TTC549 (cell line): ENCODE results near the gene AUTS2.
A peak's percentile ranks its signal among the peaks of the same experiment; 100 is the strongest.

Experiments
- FAIRE-seq: peaks from 2 replicates; lab custom pipeline; 2012; peaks lifted over from hg19 to GRCh38; lab: Jason Lieb, UNC

AUTS2 gene

DNA sequence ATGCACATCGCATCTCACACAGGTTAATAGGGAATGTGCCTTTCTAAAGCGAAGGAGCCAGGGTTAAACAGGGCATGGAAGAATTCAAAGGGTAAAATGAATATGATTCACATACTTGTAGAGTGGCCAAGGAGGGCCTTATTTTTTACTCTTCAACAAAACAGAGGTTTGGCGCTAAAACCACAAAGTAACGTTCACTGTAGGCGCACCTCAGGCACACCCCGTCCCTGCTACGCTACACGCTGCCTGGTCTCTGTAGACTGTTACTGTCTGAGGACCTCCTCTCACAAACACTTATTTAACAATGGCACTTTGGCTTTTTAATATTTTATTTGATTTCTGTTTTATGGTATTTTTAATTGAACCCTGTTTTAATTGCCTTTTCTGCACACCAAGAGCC is 1071.6 kb downstream of the AUTS2 start:
- FAIRE-seq = no peak

DNA sequence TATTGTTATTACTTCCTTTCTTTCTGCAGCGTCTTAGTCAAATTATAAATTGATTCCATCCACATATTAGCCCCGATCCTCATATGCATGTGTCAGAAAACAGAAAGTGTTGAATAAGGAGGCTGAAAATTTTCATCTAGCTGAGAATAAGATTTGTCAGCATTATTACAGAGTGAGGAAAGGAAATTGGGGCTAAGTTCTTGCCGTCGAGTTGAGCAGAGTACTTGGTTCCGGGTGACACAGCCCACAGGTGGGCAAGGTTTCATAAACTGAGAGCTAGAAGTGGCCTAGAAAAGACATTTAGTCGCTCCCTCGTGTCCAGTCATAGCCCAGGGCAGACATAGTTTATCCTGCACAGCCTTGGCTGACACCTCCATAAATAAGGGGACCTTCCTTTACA is 1072.0 kb downstream of the AUTS2 start:
- FAIRE-seq = no peak

DNA sequence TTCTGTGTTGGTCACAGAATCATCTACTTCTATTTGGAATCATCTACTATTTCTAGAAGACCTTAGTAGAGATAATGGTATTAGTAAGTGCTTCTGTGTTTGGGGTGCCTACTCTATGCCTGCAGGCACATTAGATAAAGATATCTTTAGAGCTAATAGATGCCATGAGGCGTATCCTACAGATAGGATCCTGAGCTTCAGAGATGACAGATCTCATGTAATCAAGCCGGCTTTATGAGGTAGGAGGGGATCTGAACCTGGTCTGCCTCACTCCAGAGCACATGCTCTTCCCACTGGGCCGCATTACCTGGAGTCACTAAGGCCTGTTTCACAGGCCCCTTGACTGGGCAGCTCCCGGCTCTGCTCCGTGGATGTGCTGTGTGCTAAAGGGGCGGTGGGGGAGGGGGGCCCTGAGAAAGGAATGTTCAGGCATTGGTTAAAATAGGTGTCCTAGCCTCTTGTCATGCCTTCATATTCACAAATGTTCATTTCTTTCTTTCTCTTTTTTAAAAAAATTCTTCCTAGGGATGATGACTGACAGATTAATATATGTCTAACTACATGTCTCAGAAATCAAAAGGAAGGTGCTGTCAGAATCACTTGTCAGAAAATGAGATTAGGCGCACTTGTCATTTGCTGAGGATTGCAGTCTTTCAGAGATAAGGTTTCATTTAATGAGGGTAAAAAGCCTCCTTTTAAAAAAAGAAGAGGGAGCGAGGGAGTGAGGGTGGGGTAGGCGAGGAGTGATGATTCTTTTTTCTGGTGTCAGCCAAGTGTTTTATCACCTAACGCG is 1075.7 kb downstream of the AUTS2 start:
- FAIRE-seq = no peak

DNA sequence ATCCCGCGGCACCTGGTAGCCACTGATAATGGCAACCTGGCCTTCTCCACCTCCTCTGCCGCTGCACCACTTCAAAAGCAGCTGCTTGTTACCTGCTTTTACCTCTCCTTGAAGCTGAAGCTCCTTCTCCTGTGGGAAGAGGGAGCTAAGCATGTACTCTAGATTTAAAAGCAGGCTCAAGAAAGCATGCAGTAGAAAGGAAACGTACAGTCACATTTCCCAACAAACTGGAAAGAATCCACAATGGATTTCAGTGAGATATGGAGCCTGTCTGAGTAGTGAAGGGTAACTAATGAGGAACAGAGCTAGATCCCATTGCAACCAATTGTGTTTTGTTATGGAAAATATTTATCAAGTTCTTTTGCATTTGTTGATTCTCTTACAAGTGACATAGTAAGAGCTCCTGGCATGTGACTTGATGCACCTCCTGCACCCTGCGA is 1076.3 kb downstream of the AUTS2 start:
- no peak for FAIRE-seq

DNA sequence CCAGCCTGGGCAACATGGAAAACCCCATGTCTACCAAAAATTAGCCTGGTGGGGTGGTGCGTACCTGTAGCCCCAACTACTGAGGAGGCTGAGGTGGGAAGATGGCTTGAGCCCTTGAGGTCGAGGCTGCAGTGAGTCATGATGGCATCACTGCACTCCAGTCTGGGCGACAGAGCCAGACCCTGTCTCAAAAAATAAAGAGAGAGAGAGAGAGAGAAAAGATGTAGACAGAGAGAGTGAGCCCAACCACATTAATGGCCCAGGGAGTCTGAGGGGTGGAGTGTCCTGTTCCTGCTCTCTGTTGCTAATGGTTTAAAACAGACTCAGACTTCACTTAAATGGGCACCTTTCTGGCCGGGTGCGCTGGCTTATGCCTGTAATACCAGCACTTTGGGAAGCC is 1078.0 kb downstream of the AUTS2 start:
- FAIRE-seq = no peak

DNA sequence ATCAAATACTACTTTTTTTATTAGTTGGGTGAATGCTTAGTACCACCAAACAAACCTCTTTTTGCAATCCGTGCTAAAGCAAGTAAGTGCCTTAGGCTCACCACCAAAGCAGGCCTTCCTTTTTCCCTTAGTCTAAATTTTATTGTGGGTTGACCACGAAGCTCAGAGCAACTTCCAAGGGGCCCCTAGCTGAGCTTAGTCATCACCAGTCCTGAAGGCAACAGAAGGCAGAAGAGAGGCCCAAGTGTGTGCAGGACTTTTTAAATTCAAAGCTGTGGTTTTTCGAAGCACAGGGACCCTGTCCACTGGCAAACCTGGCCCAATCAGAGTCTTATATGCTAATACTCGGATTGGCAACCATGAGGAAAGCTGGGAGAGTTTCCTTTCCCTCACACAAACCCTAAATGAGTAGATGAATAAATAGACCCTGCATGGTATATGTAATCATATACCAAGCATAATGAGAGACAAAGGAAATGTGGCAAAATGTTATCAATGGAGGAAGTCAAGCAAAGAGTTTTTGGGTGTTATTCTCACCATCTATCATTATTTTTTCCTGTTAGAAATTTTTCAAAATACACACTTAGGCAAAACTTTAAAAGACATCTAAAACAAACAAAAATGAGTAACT is 1080.5 kb downstream of the AUTS2 start:
- no peak for FAIRE-seq

DNA sequence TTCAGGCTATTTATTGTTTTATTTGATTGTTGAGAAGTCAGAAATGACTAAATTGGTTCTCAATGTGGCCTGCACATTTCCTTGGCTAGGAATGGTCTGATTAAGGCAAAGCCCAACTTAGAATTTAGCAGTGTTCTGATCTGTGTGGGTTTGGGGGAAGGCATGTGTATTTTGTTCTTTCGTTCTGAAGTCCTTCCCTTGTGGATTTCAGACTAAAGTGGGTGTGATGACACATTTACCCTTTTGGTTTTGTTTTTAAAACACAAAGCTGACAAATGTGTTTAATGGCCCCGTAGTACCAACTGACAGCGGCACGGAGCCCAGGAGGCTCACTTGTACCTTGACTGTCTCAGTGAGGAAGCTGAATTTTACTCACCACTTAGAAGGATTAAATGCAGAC is 1081.4 kb downstream of the AUTS2 start:
- FAIRE-seq = no peak

DNA sequence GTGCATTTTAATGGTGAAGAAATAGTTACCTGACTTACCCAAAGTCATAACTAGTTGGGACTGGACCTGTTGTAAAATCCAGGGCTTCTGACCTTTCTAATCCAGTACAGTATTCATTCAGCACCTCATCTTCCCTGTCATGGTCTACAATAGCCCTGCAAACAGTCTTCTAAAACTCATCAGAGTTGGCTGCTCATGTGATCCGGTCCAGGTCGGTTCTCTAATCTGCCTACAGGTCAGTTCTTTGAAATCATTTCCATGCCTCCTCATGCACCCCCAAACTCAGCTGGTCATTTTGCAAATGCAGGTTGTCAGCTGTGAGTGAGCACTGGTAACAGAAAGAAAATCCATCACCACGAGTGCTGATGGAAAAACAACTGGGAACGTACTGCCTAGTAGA is 1082.0 kb downstream of the AUTS2 start:
- FAIRE-seq = no peak

DNA sequence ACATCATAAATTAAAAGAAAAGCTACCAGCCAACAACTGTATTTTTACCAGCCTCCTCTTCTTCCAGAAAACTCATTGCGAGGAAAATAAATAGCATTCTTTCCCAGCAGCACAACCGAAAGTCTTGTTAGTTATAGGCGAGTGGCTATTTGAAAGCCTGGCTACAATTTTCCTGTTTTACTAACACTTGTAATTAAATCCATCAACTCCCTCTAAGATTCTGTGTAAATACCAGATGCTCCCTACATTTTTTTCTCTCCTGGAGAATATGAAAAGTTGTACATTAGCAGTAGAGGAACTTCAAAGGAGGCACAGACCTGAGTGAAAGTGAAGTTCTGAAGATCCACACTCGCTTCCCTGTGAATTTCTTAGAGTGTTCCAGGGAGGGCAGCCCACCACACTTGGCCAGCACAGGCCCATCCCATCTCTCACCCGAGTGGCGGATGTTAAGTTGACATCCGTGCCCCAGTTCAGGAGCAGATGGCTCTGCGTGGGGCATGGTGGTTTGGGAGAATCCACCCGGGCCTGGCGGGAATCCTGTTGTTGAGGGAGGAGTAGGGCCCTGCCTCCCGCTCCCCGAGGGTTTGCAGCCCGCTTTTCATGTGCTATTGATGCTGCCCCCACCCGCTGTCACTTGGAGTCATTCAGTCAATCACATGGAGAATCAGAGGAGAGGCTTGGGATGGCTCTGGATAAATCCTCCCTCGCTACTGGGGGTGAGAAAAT is 1082.6 kb downstream of the AUTS2 start:
- no peak for FAIRE-seq

DNA sequence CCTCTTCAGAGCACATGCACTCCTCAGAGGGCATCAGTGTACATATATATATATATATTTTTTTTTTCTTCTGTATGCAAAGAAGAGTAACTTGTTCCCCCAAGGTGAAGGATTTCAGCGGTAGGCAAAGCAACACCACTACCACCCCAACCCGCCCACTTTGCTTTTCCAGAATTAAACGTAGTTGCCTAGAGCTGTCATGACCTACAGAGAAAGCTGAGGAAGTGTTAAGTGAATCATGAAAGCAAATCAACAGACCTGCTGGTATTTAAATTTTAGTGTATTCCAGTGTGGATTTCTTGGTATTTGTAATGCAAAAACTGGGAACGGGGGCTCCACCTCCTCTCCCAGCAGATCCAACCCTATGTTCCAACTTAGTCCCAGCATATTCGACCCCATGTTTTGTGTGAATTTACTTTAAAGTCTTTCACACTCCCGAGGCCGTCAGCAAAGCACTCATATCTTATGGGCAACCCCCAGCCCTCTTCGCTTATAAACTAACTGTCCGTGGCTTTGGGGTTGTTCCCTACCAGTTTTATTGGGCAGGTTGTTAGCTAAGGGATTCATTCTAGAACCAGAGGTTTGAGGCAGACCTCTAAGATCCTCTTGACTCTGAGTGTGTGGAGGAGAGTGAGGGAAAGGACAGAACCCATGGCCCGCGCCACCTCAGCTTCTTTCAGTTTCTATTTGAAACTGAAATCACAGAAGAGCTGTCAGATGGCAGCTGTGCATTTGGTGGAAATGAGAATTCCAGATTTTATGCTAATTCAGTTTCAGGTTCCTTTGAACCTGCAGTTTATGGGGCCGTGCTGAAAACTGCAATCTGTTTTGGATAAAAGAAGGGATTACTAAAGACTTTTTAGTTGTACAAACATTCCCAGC is 1083.4 kb downstream of the AUTS2 start:
- FAIRE-seq = no peak

DNA sequence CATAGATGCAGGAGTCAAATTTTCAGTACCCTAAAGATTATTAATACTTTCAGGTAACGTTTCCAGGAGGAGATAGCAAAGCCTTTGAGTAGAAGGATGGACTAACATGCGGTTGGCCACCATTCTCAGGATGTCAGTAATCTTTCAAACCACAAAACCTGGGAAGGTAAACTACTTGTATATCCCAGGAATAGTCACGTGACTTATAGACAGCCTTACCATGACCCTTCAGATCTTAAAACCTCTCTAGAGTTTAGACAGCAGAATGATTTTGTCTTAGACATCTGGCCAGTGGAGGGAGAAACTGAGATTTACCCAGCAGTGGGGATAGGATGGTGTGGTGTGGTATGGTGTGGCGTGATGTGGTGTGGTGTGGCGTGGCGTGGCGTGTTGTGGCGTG is 1085.9 kb downstream of the AUTS2 start:
- no peak for FAIRE-seq

DNA sequence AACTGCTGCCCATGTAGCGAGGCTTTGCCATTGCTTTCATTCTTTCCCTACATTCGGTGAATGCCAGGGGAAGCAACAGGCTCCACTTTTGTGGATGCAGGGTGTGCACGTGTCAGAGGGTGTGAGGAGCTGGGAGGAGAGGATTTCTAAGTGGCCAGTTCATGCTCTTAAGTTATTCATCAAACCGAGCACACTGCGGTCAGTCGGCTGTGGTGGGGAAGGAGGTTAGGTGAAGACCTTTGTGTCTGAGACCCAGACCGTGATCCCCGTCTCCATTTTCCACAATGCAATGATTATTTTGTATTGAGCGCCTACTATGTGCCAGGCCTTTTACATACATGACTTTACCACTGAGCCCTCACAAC is 1095.0 kb downstream of the AUTS2 start:
- FAIRE-seq = no peak

DNA sequence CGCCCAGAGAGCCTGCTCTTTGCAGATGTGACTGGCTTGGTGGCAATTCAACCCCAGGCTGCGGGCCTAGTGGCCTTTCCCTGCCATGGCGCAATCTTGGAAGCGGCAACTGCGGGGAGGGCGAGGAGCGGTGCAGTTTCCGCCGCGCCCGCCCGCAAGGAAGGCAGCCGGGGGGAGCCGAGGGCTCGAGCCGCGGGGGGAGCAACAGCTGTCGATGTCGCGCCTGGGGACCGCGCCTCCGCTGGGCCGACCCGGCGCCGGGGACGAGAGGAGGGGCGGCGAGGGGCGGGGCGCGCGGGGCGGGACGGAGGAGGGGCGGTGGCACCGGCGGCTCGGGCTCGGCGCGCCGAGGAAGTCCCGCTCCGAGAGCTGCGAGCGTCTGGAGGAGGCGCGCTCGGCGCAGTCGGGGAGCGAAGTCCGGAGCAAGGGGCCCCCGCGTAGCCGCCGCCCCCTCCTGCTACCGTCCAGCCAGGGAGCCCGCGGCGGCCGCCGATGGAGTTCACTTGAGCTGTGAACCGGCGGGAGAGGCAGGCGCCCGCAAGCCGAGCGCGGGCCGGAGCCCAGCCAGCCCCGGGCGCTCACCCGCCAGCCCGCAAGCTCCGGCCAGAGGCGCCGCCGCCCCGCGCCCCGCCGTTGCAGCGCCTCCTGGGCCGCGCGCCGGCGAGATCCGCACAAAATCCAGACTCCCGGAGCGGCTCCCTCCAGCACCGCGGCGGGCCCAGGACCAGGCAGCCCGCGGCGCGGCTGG is 1095.6 kb downstream of the AUTS2 start:
- FAIRE-seq = no peak

DNA sequence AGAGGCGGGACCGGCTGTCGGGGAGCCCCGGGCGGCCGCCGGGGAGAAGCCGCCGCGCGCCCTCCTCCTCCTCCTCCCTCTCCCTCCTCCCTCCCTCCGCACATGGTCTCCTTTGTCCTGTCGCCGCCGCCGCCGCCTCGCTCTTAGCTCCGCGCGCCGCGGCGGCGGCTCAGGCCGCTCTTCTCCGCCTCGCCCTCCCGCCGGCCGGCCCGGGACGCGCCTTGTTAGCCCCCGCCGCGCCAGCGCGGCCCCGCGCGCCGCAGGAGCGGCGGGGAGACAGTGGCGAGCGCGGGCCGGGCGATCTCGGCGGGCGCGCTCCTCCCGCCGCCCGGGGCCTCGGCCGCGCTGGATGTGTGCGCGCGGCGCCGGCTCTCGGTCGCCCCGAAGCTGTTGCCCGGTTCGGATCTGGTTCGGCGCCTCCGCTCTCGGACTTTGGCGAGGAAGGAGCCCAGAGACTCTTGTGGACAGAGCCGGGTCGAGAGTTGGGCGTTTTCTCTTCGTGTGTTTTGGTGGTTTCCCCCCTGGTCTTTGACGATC is 1096.2 kb downstream of the AUTS2 start:
- FAIRE-seq = no peak

DNA sequence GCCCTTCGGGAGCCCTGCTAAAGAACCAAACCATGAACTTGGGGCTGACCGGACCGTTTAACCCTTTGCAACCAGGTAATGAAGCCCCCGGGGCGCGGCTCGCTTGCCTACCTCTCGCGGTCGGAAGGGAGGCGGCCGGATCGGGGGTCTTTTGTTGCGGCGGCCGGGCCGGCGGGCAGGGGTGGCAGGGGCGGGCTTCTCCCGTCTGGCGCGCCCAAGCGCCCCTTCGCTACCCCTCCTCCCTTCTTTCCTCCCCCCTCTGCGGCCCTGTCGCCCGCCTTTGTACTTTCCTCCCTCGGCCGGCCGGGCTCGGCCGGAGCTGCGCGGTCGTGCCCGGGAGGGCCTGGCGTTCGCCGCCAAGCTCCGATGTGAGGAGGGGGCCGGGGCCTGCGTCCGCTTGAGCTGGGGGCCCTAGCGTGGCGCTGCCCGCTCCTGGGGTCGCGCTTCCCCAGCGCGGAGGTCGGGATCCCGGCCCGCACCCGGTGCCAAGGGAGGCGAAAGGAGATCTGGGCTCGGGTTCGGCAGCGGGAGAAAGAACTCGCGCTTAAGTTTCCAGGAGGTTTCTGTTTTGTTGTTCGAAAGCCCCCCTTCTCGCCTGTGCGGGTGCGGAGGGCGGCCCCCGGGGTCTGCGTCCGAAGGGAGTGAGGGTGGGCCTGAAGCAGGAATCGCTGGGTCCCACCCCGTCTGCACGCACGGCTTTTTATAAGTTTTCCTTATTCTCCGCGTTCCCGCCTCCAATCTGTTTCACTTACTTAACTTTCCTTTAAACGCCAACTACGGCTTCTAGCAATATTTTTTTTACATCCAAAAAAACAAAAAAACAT is 1096.9 kb downstream of the AUTS2 start:
- no peak for FAIRE-seq

DNA sequence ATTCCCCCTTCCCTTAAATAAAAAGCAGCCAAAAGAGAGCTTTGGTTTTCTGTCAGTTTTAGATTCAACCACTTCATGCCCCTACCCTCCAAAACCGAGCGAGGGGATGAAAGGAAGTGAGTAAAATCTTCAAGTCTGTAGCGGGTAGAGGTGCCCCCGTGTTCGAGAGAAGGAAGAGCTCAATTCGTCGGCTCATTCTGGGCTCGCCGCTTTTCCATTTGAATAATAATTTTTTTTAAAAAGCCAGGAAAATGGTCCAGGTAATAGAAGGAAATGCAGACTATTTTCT is 1097.5 kb downstream of the AUTS2 start:
- FAIRE-seq = no peak

DNA sequence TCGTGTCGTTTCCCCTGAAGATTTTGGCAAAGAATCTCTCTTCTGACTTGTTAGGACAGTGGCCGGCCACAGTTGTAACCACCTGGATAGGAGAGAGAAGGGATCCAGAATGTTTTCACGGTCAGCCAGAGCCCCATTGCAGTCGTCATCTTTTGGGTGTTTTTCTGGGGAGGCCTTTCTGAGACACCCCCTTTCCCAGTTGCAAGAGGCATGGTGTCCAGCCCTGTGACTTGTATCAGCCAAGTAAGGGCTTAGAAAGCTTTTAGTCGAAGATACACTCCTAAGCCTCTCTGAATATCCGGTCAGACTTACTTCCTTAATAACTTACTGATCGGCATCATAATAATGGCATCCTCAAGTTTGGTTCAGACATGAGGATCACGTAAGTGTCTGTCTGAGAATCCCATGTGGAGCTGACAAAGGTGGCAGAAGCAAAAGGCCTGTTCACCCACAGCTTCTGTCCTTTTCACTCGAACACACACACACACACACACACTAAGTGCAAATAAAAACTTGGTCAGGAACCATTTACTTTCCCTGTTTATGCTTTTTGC is 1098.0 kb downstream of the AUTS2 start:
- no peak for FAIRE-seq

DNA sequence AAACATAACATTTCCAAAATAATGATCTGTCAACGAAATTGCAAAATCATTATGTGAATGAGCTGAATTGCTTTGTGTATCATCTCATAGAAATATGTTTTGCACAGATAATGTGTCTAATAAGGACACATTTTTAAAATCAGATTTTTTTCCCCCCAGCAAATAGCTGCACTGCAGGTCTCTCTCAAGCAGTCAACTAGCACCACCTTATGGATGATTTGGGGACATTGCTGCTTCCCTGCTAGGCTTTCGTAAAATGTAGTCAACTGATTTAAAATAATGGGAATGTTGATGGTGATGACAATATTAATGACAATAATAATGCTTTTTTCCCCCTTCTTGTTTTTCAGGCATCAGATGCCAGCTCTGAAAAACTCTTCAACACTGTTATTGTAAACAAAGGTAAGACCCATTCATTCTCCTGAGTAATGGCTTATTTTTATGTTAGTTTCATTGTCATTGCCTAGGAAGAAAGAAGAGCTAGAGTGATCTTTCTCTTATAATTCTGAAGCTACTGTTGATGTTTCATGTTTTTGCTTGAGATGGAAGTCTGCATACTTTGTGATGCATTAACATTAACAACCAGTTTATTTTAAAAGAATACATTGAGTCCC is 1100.1 kb downstream of the AUTS2 start:
- FAIRE-seq = peak; percentile 36

DNA sequence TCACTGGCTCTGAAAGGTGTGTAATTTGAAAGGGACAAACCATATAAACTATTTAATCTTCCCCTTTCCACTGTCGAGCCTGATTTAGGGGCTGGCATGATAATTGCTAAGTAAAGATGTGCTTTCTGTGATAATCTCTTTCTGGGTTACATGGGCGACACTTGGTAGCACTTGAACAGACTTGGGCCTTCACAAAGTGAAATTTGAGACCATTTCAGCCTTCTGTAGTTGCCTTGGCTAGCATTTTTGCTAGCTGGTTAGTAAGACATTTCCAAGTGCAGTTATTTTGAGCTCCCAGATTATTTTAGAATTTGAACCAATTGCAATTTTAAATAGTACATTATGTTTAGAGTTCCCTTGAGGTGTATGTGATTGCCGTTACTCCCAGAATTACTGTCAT is 1101.0 kb downstream of the AUTS2 start:
- no peak for FAIRE-seq
